GM18511 (cell line): ENCODE measurements around the gene C2CD4B.

Experiments used
- ATAC-seq: cut with Tn5 transposase; IDR thresholded peaks from one replicate; pipeline ENCODE4 v1.9.1; 2021; ENCODE audit warnings: mild to moderate bottlenecking, moderate library complexity; ENCODE audit not compliant: unreplicated experiment

Gene C2CD4B

GRCh38 chr15:62165104-62165792 is at the start of gene C2CD4B:
Gene C2CD4B, minus strand, starts transcription at chr15:62165285. Its CDS starts 301 bp downstream, at chr15:62164984.
- ATAC-seq, result no peak

GRCh38 chr15:62212741-62213140 is 47.7 kb upstream of the C2CD4B start:
- no peak for ATAC-seq

- no peak for ATAC-seq
Observed at GRCh38 chr15:62211348-62211747, 46.3 kb upstream of the C2CD4B start.

- ATAC-seq, result no peak
Observed at GRCh38 chr15:62209821-62210220, 44.7 kb upstream of the C2CD4B start.

GRCh38 chr15:62209322-62209721 is 44.2 kb upstream of the C2CD4B start:
- no peak for ATAC-seq

GRCh38 chr15:62208884-62209283 is 43.8 kb upstream of the C2CD4B start:
- ATAC-seq, result no peak

GRCh38 chr15:62208367-62208766 is 43.3 kb upstream of the C2CD4B start:
- ATAC-seq, result no peak

GRCh38 chr15:62190675-62191074 is 25.6 kb upstream of the C2CD4B start:
- no peak for ATAC-seq

- no peak for ATAC-seq
Observed at GRCh38 chr15:62190274-62190673, 25.2 kb upstream of the C2CD4B start.

- ATAC-seq, result no peak
Observed at GRCh38 chr15:62188744-62189143, 23.7 kb upstream of the C2CD4B start.

GRCh38 chr15:62187910-62188309 is 22.8 kb upstream of the C2CD4B start:
- ATAC-seq, result no peak

- no peak for ATAC-seq
Observed at GRCh38 chr15:62187425-62187824, 22.3 kb upstream of the C2CD4B start.

- no peak for ATAC-seq
Observed at GRCh38 chr15:62186578-62186977, 21.5 kb upstream of the C2CD4B start.

- no peak for ATAC-seq
Observed at GRCh38 chr15:62183130-62183529, 18.0 kb upstream of the C2CD4B start.

GRCh38 chr15:62173215-62173614 is 8.1 kb upstream of the C2CD4B start:
- ATAC-seq, result no peak

- ATAC-seq, result no peak
Observed at GRCh38 chr15:62171882-62172281, 6.8 kb upstream of the C2CD4B start.

GRCh38 chr15:62165793-62166375 is 799 bp upstream of the C2CD4B start:
- ATAC-seq, result no peak

GRCh38 chr15:62164396-62165103 is 535 bp downstream of the C2CD4B start:
- no peak for ATAC-seq

- ATAC-seq, result no peak
Observed at GRCh38 chr15:62164014-62164395, 1.1 kb downstream of the C2CD4B start.

GRCh38 chr15:62163397-62164013 is 1.6 kb downstream of the C2CD4B start:
- ATAC-seq, result no peak

- no peak for ATAC-seq
Observed at GRCh38 chr15:62153228-62153627, 11.9 kb downstream of the C2CD4B start.

- no peak for ATAC-seq
Observed at GRCh38 chr15:62150445-62150844, 14.6 kb downstream of the C2CD4B start.
